NK-92 (cell line): Measurements from ENCODE around the gene RAMP1.

Source experiments
- DNase-seq: peaks from one replicate; lab custom pipeline; 2025; ENCODE audit not compliant: unreplicated experiment; lab: John Stamatoyannopoulos, UW

Gene RAMP1

DNA sequence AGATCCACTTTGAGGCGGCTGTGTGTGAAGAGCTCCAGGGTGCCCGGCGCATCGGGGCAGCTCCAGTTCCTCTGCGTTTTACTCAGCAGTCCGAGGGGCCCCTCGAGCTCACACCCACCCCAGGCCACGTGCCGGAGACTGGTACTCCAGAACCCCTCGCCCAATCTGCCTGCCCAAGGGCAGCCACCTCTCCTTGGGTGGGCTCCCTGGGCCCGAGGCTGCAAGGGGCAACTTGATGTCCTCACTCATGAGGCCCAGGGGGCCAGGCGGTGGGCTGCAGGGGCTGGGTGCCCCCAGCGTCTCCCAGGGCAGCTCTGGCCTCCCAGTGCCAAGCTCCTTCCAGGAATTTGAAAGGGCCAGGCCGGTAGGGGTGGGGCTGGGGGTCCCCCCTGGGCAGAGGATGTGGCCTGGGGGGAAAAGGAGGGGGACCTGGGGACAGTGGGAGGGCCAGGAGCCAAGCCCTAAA, 16.7 kb downstream of the RAMP1 start:
- no peak for DNase-seq

DNA sequence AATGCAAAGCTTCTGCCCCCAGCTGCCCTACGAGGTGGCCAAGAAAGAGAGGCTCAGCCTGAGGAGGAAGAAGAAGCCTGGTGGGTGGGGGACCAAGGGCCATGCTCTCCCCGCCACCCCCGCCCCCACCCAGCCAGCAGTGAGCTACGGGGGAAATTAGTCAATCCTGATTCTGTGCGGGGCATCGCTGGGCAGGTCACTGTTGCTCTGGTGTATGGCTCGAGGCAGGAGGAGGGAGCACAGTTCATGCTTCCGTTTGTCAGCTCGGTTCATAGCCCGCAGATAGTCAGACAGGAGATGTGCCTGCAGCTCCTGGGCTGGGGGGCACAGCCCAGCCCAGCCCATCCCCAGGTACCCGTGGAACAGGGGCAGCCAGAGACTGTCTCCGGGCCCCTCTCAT, 17.1 kb downstream of the RAMP1 start:
- no peak for DNase-seq

DNA sequence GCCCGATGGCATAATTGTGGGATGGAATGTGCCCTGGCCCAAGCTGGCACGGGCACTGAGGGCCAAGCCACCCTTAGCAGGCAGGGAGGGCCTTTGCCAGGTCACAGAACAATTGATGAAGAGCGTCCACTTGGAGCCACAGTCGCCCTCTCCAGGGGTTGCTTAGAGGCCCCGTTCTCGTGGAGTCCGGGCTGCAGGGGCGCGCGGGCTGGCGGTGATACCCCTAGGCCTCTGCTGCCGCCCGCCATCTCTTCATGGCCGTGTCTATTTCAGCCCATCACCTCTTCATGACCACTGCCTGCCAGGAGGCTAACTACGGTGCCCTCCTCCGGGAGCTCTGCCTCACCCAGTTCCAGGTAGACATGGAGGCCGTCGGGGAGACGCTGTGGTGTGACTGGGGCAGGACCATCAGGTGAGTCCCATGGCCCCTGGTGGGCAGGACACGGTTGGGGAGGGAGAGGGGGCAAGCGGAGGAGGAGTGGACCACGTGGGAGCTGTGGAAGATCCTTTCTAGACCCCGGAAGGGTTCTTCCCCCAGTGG, 17.6 kb downstream of the RAMP1 start:
- DNase-seq: no peak

- no peak for DNase-seq
These were observed 18.3 kb downstream of the RAMP1 start for GRCh38 chr2:237877576-237878307.

- DNase-seq: no peak
These were observed 19.1 kb downstream of the RAMP1 start for GRCh38 chr2:237878321-237879057.

- DNase-seq: no peak
These were observed 19.6 kb downstream of the RAMP1 start for GRCh38 chr2:237879058-237879430.

- DNase-seq: no peak
These were observed 20.7 kb downstream of the RAMP1 start for GRCh38 chr2:237879991-237880560.

DNA sequence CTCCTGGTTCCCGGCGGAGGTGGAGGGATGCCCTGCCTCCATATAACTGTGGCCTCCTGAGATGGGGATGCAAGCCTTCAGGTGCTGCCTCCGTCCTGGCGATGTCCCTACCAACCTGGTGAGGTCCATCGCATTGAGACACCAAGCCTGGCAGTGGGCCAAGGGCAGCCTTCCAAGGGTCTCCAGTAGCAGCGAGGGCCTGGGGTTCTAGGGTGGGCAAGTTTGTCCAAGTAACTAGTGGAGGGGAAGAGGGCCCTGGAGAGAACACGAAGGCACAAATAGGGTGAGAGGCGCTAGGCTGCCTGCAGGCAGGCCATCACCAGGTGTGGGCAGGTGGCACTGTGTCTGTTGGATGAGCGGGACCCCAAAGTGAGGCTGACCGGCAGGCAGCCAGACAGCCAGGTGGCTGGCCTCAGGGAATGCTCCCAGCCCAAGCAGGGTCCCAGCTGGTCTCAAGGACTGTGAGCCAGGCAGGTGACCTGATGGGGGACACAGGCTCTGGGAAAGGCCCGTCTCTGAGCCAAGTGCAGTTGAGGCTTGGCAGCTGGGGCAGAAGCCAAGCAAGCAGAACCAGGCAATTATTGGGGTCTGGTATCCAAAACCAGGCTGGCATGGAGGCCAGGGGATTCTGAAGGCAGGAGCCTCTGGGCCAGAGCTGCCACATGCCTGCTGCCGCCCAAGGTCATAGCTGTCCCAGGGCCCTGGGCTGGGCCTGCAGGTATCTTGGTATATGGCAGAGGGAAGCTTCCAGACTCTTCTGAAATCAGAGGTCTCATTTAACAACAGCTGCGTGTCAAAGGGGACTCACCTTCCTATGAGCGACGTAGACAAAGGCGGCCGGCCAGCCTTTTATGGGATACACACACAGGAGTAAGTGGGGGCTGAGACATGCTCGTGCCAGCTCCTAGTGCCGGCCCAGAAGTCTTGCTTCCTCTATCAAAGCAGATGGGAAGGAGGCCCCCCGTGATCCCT, 23.4 kb downstream of the RAMP1 start:
- DNase-seq: no peak

DNA sequence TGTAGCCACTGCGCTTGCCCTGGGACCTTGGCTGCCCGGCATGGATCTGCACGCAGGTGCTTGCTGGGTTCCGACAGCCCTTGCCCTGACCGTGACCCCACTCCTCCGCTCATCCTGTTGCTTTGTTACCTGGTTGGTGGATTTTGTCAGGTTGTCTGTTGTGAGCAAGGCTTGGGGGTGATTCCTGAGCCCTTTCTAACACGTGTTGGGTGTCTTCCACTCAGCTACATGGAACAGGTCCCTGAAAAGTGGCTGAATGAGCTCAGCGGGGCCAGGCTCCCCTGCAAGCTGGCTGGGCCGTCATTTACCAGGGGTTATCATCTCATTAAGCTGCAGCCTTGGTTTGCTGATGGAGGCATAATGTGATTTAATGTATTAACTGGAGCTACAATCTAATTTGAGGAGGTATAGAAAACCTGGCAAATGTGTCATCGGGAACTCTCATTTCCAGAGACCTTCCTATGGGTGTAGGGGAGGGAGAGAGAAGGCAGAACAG, 24.6 kb downstream of the RAMP1 start:
- DNase-seq: no peak

DNA sequence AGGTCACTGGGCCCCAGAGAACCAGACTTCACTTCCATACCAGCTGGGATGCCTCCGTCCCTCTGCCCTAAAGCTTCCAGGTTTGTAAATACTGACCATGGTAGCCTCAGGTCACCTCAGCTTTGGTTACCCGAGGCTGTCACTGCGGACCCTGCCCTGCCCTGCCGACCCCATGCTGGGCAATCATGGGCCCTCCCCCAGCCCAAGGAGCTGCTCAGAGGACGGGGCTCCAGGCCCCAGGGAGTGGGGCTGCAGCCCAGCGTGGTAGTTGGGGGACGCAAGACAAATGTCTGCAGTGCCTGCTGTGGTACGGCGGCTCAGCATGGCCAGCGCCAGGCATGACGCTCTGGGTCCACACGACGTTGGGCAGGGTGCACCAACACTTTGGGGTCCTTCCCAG, 25.3 kb downstream of the RAMP1 start:
- no peak for DNase-seq

DNA sequence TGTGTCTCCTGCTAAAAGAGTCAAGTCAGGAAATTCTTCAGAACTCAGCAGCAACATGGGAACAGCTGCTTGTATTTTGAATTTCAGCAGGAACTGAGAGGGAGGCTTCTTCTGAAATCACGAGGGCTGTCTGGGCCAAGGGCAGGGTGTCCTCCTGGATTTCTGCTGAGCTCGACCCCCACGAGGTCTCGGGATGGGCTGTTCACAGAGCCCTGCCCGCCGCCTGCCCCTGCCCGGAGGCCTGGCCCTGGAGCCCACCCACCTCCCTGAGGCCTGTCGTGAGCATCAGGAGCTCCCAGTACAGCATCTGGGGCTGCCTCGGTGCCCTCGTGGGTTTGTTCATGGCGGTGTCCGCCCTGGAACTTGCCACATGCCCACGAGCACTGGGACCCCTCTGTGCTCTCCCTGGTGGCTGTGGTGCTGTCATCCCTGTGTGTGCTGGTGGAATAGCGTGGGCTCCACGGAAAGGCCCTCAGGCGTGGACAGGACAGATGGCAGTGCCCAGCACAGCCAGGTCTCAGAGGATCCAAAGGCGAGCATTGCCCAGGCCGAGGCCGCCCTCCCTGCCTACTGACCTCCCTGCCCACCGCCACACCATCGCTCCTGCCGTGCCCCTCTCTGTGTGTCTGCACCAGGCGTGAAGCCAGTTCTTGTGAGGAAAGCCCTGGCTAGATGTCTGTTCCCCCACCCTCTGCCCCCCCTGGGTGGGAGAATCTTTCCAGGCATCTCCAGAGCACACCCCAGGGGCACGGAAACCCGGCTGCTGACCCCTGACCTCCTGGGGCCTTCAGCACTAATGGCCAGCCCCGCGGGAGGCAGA, 25.9 kb downstream of the RAMP1 start:
- no peak for DNase-seq

DNA sequence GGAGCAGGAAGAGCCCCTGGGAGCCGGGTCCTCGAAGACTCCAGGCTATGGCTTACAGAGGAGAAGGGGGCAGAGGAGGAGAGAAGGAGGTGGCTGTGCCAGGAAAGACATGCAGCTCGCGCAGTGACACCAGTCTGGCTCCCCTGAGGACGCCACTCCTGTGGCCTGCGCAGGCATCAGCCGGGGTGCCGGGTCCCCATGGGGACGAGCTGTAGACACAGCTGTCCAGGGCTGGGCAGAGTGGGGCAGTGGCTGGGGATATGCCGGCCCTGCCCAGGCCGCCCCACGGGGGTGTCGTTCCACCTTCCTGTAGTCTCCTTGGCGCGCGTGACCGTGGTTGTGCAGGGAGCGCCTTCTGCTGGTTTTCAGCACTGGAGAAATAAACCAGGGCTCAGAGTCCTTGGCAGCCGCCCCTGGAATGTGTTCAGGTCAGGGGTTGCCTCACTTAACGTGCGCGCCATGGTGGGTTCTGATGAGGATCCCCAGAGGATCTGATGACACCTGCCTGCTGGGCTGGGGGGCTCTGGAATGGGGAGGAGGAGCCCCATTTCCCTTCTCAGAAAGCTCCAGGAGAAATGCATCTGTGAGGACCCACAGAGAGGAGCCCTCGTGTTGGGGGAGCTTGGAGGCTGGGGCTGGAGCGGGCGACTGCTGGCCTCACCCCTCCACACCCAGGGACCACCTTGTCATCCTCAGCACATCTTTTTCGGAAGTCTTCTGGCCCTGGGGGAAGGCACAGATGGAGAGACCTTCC, 26.7 kb downstream of the RAMP1 start:
- no peak for DNase-seq

- no peak for DNase-seq
These were observed 27.5 kb downstream of the RAMP1 start for GRCh38 chr2:237886685-237887481.

DNA sequence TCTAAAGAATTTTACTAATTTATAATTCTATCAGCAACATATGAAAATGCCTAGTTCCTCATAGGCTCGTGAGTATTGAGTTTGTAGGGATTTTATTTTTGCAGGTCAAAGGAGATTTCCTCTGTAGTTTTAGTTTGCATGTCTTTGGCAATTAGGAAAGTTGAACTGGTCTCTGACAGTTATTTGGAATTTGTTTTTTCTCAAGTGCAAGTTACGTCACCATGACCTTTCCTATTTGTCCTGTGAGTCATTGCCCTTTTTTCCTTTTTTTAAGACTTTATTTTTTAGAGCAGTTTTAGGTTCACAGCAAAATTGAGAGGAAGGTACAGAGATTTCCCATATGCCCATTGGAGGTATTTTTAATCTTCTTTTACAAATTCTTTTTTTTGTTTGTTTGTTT, 29.0 kb downstream of the RAMP1 start:
- DNase-seq: no peak

GRCh38 chr2:237889016-237889415, 29.6 kb downstream of the RAMP1 start:
- no peak for DNase-seq

DNA sequence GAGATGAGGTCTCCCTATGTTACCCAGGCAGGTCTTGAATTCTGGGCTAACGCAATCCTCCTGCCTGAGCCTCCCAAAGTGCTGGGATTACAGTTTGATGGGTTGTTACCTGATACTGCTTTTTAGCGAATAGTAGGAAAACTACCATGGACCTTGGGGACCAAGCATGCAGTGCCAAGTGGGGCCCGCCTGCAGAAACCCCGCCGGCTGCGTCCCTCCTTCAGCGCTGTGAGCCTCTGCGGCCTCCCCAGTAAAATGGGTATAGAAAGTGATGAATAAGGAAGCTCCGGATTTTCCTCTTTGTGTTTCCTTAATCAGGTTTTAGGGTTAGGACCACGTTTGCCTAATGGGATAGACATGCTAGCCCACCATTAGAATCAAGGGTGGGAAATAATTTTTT, 30.4 kb downstream of the RAMP1 start:
- no peak for DNase-seq

GRCh38 chr2:237892478-237892877, 33.1 kb downstream of the RAMP1 start:
- no peak for DNase-seq

DNA sequence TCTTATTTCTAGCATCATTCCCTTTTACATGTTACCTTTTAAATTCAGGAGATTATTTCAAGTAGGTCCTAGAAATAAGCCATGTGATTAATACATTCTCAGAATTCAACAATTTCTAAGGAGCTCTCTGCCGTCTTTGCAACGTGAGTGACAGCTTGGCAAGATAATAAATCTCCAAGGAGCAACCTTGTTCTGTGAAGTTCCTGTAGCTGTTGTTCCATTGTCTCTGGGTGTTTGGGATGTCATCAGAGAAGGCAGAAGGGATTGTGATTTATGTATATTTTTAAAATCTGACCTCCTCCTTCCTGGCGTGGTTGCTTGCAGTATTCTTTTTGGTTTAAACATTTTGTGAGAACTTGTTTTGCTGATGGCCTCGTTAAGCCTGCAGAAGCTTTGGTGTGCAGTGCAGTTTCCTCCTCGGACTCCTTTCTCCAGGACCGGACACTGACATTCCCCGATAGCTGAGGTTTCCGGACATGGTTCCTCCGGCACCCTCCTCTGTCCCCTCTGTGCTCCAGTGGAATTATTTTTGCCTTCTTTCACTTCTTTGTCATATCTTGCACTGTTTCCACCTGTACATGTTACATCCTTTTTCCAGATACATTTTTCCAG, 33.7 kb downstream of the RAMP1 start:
- DNase-seq: no peak
